Osteocyte (in vitro differentiated cells): ENCODE data around the gene SEPTIN8. TPM values are rescaled to one million over a fixed set of nuclear protein-coding genes. Genes with fewer than 3 reads are reported as not detected.
A peak's percentile ranks its signal among the peaks of the same experiment; 100 is the strongest.

Source experiments
- DNase-seq: peaks from one replicate; pipeline ENCODE4 v3.0.0; 2021; ENCODE audit warnings: mixed read lengths; ENCODE audit not compliant: unreplicated experiment; ENCODE audit errors: extremely low spot score
- H3K27ac Mint-ChIP-seq: one replicate; pipeline ENCODE4 v1.8.0; 2021; ENCODE audit warnings: mild to moderate bottlenecking, mixed read lengths; ENCODE audit not compliant: unreplicated experiment
- H3K27me3 Mint-ChIP-seq: one replicate; pipeline ENCODE4 v1.8.0; 2021; ENCODE audit warnings: mixed read lengths; ENCODE audit not compliant: unreplicated experiment
- H3K36me3 Mint-ChIP-seq: one replicate; pipeline ENCODE4 v1.8.0; 2021; ENCODE audit warnings: mixed read lengths; ENCODE audit not compliant: unreplicated experiment
- H3K4me1 Mint-ChIP-seq: one replicate; pipeline ENCODE4 v1.8.0; 2021; ENCODE audit warnings: mixed read lengths; ENCODE audit not compliant: unreplicated experiment
- H3K4me3 Mint-ChIP-seq: one replicate; pipeline ENCODE4 v1.8.0; 2021; ENCODE audit warnings: mild to moderate bottlenecking, moderate library complexity, mixed read lengths; ENCODE audit not compliant: unreplicated experiment
- H3K9me3 Mint-ChIP-seq: one replicate; pipeline ENCODE4 v1.8.0; 2021; ENCODE audit warnings: mixed read lengths; ENCODE audit not compliant: unreplicated experiment
- total RNA-seq: library from RNA; stranded (reverse); gene quantifications from 2 replicates; pipeline ENCODE4 v1.2.1, GENCODE V29; 2021
- TF ChIP-seq, protein P1 (sequence below): fragments of 200-600 bp; sonication (generic); IDR thresholded peaks from 2 replicates; pipeline ENCODE4 v1.5.0; 2021; ENCODE audit warnings: antibody characterized with exemption, mild to moderate bottlenecking, moderate library complexity

SEPTIN8 gene
- total RNA-seq, 1 donor from 2014 or later: 57.9 TPM

GRCh38 chr5:132739232-132739631, 37.8 kb downstream of the SEPTIN8 start:
- Mint-ChIP-seq H3K36me3 (no peaks in the 10 kb centered on the region), H3K4me3 (no peak overlapping the region), H3K27me3 (peaks cover 16% of the 10 kb centered on the region), H3K4me1 (peaks cover 22% of the 10 kb centered on the region), H3K9me3 (no peaks in the 10 kb centered on the region), H3K27ac (no peak overlapping the region)
- TF ChIP-seq, protein P1, sequence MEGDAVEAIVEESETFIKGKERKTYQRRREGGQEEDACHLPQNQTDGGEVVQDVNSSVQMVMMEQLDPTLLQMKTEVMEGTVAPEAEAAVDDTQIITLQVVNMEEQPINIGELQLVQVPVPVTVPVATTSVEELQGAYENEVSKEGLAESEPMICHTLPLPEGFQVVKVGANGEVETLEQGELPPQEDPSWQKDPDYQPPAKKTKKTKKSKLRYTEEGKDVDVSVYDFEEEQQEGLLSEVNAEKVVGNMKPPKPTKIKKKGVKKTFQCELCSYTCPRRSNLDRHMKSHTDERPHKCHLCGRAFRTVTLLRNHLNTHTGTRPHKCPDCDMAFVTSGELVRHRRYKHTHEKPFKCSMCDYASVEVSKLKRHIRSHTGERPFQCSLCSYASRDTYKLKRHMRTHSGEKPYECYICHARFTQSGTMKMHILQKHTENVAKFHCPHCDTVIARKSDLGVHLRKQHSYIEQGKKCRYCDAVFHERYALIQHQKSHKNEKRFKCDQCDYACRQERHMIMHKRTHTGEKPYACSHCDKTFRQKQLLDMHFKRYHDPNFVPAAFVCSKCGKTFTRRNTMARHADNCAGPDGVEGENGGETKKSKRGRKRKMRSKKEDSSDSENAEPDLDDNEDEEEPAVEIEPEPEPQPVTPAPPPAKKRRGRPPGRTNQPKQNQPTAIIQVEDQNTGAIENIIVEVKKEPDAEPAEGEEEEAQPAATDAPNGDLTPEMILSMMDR: no peak
- no peak for DNase-seq

GRCh38 chr5:132737982-132738681, 38.9 kb downstream of the SEPTIN8 start:
- no peaks in the 10 kb centered on the region for H3K36me3 Mint-ChIP-seq
- H3K4me1 Mint-ChIP-seq: peaks cover 22% of the 10 kb centered on the region
- H3K9me3 Mint-ChIP-seq: no peaks in the 10 kb centered on the region
- TF ChIP-seq, protein P1: no peak
- no peak overlapping the region for H3K27ac Mint-ChIP-seq
- H3K27me3 Mint-ChIP-seq: peaks cover 16% of the 10 kb centered on the region
- H3K4me3 Mint-ChIP-seq: peak overlapping the region; percentile 85
- DNase-seq: no peak

DNA sequence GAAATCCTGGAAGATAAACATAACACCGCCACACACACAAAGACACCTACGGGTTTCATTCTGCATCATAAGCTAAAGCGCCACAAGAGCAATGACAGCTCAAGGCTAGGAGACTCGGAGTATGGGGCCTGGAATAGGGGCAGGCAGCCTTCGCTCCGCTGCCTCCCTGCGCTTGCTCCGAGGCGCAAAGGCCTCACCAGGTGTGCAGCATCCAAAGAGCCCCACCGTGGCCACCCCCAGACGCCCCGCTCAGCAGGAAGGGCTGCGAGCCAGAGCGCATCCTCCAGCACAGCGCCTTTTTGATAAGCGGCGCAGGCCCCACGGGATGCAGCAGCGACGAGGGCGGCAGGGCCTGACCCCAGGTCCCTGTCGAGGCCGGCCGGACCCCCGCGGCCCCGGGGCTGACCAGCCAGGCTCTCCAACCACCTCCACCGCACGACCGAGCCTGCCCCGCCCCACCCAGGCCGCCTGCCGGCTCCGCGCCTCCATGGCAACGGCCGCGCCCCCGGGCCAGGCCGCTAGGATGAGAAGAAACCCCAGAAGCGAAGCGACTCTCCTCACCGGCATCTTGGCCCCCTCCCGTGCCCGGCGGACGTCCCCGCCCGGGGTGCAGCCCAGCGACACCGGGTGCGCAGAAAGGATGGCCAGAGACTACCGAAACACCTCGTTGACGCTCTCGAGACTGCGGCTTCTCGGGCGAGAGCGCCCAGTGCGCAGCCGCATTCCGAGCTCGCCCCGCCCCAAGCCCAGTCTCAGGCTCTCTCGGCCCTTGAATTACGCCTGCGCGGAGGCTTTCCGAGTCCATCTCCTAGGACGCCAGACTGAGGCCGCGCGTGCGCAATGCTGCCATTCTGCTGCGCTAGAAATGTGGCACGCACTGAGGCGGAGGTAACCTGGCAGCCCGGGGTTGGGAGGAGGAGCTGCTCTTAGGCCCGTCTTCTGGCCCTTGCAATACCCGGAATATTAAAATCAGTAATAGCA, 39.9 kb downstream of the SEPTIN8 start, which contains the start of gene KIF3A:
Gene KIF3A (minus strand): TSS at position 694 of the 981 bp plus-strand sequence. CDS start 127 bp downstream, at position 567.
- H3K9me3 Mint-ChIP-seq: no peaks in the 10 kb centered on the region
- peaks cover 15% of the 10 kb centered on the region for H3K27me3 Mint-ChIP-seq
- H3K4me1 Mint-ChIP-seq: peaks cover 22% of the 10 kb centered on the region
- peak within 1 kb of the TSS; percentile 85 for H3K4me3 Mint-ChIP-seq
- TF ChIP-seq, protein P1: no peak
- peak; percentile 99 for DNase-seq
- H3K36me3 Mint-ChIP-seq: no peaks in the 10 kb centered on the region
- peak within 1 kb of the TSS; percentile 58 for H3K27ac Mint-ChIP-seq

DNA sequence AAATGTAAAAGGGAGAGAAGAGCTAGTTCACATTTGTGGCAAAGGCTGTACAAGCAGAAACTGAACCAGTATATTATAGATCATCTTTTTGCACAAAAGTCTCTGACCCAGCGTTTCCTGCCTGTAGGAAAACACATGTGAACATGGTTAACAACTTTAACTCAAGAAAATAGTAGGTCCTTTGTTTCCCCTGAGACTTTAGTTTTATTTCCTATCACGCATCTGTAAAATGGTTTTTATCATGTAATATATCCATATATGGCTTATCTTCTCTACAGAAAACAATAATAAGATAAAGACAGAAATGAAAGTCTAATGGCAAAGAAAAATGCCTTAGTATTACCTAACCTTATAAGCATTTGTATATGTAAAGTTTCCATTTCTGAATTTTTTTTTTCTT, 42.4 kb downstream of the SEPTIN8 start:
- no peak overlapping the region for H3K4me3 Mint-ChIP-seq

More for the DNA sequence above, 42.4 kb downstream of the SEPTIN8 start:
- Mint-ChIP-seq H3K36me3 (peaks cover 6% of the 10 kb centered on the region), H3K27ac (no peak overlapping the region), H3K27me3 (peaks cover 3% of the 10 kb centered on the region), H3K9me3 (no peaks in the 10 kb centered on the region), H3K4me1 (peaks cover 22% of the 10 kb centered on the region)
- no peak for DNase-seq
- TF ChIP-seq, protein P1: no peak
